Keratinocyte (primary cell): Measurements from ENCODE around the gene SPOCK3. TPM values are rescaled to one million over a fixed set of nuclear protein-coding genes. Genes with fewer than 3 reads are reported as not detected.

ENCODE experiments used
- DNase-seq: peaks from one replicate; pipeline ENCODE4 v3.0.0-alpha.2; 2011; ENCODE audit warnings: low read depth, missing footprints, low spot score
- FAIRE-seq: peaks from 2 replicates; lab custom pipeline; 2011; peaks lifted over from hg19 to GRCh38; lab: Jason Lieb, UNC
- H2AFZ ChIP-seq: 2 replicates; pipeline ENCODE4 v1.6.0; 2012; ENCODE audit warnings: low read length, control low read depth, inconsistent platforms; ENCODE audit not compliant: control insufficient read depth
- H3K27ac ChIP-seq: 2 replicates; pipeline ENCODE4 v1.5.1; 2011; ENCODE audit warnings: low read length; ENCODE audit not compliant: control insufficient read depth, insufficient read depth
- H3K27me3 ChIP-seq: 3 replicates; pipeline ENCODE4 v1.6.0; 2011; ENCODE audit warnings: low read length; ENCODE audit not compliant: control insufficient read depth, insufficient read depth; ENCODE audit errors: extremely low read depth
- H3K36me3 ChIP-seq, 2 experiments: 2 replicates in 1 of 2; 3 replicates in 1 of 2; pipeline ENCODE4 v1.5.1; 2011; ENCODE audit warnings: low read length in 2 of 2, mild to moderate bottlenecking in 1 of 2; ENCODE audit not compliant: control insufficient read depth in 2 of 2, insufficient read depth in 2 of 2; ENCODE audit errors: extremely low read depth in 1 of 2
- H3K4me1 ChIP-seq: 3 replicates; pipeline ENCODE4 v1.5.1; 2011; ENCODE audit warnings: low read length; ENCODE audit not compliant: control insufficient read depth, insufficient read depth; ENCODE audit errors: extremely low read depth
- H3K4me2 ChIP-seq: 3 replicates; pipeline ENCODE4 v1.6.0; 2011; ENCODE audit warnings: low read depth, low read length; ENCODE audit not compliant: control insufficient read depth, insufficient read depth; ENCODE audit errors: extremely low read depth
- H3K4me3 ChIP-seq, 3 experiments: fragments of 200-600 bp in 1 of 3; sonication (generic) in 1 of 3; 2 replicates in 2 of 3; 3 replicates in 1 of 3; pipeline ENCODE4 v1.5.1; 2011 to 2016; ENCODE audit warnings: low read length in 3 of 3, mild to moderate bottlenecking in 3 of 3, control low read depth in 2 of 3, inconsistent platforms in 1 of 3, low read depth in 1 of 3, mixed read lengths in 1 of 3, mixed run types in 1 of 3, moderate library complexity in 1 of 3; ENCODE audit not compliant: control insufficient read depth in 2 of 3, insufficient read depth in 2 of 3; ENCODE audit errors: extremely low read depth in 1 of 3
- H3K79me2 ChIP-seq: 2 replicates; pipeline ENCODE4 v1.6.0; 2012; ENCODE audit warnings: low read length; ENCODE audit not compliant: control insufficient read depth, insufficient read depth
- H3K9ac ChIP-seq: 3 replicates; pipeline ENCODE4 v1.6.0; 2011; ENCODE audit warnings: low read length; ENCODE audit not compliant: control insufficient read depth, insufficient read depth; ENCODE audit errors: extremely low read depth
- H3K9me1 ChIP-seq: 3 replicates; pipeline ENCODE4 v1.6.0; 2011; ENCODE audit warnings: low read length; ENCODE audit not compliant: control insufficient read depth, insufficient read depth; ENCODE audit errors: extremely low read depth
- H3K9me3 ChIP-seq: 2 replicates; pipeline ENCODE4 v1.5.1; 2012; ENCODE audit warnings: low read depth, low read length; ENCODE audit not compliant: control insufficient read depth
- H4K20me1 ChIP-seq: 3 replicates; pipeline ENCODE4 v1.6.0; 2011; ENCODE audit warnings: low read length; ENCODE audit not compliant: control insufficient read depth, insufficient read depth; ENCODE audit errors: extremely low read depth
- EZH2 ChIP-seq: IDR thresholded peaks from one replicate; pipeline ENCODE4 v1.6.1; 2012; ENCODE audit warnings: inconsistent platforms, mild to moderate bottlenecking, low read length, moderate library complexity
- dilution Hi-C: fragments of 300-500 bp; cut with MboI; formaldehyde crosslinking; loops from one replicate; pipeline ENCODE4 v1.7.0; 2020; ENCODE audit warnings: low sequenced_read_pairs; ENCODE audit not compliant: extremely low pct_ligation_motif_present
- polyA plus RNA-seq, 5 experiments: library from polyadenylated mRNA; depleted of rRNA in 3 of 5; stranded (reverse) in 3 of 5; stranded (forward) in 1 of 5; unstranded in 1 of 5; fragments of >200 nt; gene quantifications; 1 replicate in 1 of 5; 2 replicates in 3 of 5; 3 replicates in 1 of 5; pipeline versions ENCODE4 v1.2.1 to v1.2.3, GENCODE V29; 2011 to 2012; ENCODE audit warnings: missing spikeins in 2 of 5, low read depth in 1 of 5, low replicate concordance in 1 of 5
- TF ChIP-seq, protein P1 (sequence below), 3 experiments: IDR thresholded peaks in 1 of 3; conservative IDR thresholded peaks in 1 of 3; optimal IDR thresholded peaks in 1 of 3; 2 replicates in 2 of 3; 3 replicates in 1 of 3; pipeline versions ENCODE3 to v1.5.1; 2011; ENCODE audit warnings: low read length in 3 of 3, mild to moderate bottlenecking in 3 of 3, moderate library complexity in 2 of 3, control low read depth in 1 of 3, inconsistent platforms in 1 of 3; ENCODE audit not compliant: insufficient read depth in 2 of 3; ENCODE audit errors: extremely low read depth in 1 of 3

SPOCK3 gene
- polyA plus RNA-seq, 1 donor (not counting 4 experiments of a cell fraction or from before 2014, with no cell fraction given) = not detected

DNA sequence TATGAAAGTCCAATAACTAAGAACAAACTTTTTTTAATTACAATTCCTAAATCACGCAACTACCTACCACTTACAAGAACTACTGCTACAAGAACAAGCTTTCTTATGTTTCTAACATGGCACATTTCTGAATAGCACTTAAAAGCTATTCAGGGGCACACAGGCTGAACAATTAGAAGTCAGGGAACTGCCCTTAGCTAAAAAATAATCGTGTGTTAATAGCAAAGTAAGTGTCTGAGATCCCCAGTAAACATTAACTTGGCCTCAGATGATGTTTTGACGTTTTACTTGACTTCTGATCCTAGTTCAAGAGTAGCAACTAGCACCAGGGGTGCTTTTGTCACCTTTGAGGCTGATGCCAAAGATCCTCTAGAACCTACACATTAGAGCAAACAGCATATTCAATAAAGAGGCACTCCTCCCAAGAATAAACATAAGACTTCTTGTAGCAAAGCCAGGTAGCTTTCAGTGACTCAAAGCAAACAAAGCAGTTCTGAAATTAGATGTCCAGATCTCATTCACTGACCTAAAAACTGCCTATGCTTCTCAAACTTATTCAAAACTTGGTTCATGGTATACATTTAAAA, 16.2 kb downstream of the SPOCK3 start:
- Histone ChIP-seq H3K4me1 (no peaks in the 10 kb centered on the region), H4K20me1 (no peaks in the 10 kb centered on the region), H3K9ac (no peak overlapping the region), H3K9me1 (no peaks in the 10 kb centered on the region), H3K9me3 (no peaks in the 10 kb centered on the region), H3K36me3 (no peaks in the 10 kb centered on the region), H3K79me2 (no peaks in the 10 kb centered on the region), H2AFZ (no peak overlapping the region), H3K27ac (no peak overlapping the region), H3K4me3 (no peak overlapping the region), H3K27me3 (no peaks in the 10 kb centered on the region), H3K4me2 (no peak overlapping the region)
- dilution Hi-C loops = no loop called here
- FAIRE-seq (no peak), DNase-seq (no peak)
- no peak for TF ChIP-seq EZH2
- TF ChIP-seq, protein P1, sequence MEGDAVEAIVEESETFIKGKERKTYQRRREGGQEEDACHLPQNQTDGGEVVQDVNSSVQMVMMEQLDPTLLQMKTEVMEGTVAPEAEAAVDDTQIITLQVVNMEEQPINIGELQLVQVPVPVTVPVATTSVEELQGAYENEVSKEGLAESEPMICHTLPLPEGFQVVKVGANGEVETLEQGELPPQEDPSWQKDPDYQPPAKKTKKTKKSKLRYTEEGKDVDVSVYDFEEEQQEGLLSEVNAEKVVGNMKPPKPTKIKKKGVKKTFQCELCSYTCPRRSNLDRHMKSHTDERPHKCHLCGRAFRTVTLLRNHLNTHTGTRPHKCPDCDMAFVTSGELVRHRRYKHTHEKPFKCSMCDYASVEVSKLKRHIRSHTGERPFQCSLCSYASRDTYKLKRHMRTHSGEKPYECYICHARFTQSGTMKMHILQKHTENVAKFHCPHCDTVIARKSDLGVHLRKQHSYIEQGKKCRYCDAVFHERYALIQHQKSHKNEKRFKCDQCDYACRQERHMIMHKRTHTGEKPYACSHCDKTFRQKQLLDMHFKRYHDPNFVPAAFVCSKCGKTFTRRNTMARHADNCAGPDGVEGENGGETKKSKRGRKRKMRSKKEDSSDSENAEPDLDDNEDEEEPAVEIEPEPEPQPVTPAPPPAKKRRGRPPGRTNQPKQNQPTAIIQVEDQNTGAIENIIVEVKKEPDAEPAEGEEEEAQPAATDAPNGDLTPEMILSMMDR (optimal IDR thresholded peaks at IDR 0.05 in 1 of 3, IDR thresholded peaks at IDR 0.05 in 1 of 3, conservative IDR thresholded peaks at IDR 0.05 in 1 of 3; ENCODE audit: extremely low read depth in 1 of 3, insufficient read depth in 2 of 3, low read length in 3 of 3) = no peak

DNA sequence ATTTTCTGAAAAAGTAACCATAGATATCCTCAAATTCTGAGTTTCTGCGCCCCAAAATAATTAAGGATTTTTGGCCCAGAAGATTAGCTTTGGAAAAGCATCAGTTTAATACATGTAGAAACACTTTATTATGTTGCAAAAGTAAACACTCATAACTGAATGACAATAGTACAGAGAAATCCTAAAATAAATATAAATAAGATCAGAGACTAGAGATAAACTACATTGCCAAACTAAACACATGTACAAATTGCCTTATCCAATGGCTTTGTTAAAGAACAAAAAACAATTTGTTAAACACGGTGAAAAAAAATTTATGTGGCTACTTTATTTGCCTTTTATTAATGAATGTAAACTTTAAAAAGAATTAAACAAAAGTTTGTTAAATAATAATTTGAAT, 17.5 kb downstream of the SPOCK3 start:
- DNase-seq = no peak
- H4K20me1 ChIP-seq = no peaks in the 10 kb centered on the region
- no peak for FAIRE-seq
- H3K9ac ChIP-seq = no peak overlapping the region
- H3K9me3 ChIP-seq = no peaks in the 10 kb centered on the region
- dilution Hi-C loops = no loop called here
- H3K4me1 ChIP-seq = no peaks in the 10 kb centered on the region
- no peak overlapping the region for H3K4me2 ChIP-seq
- no peaks in the 10 kb centered on the region for H3K27me3 ChIP-seq
- H3K36me3 ChIP-seq = no peaks in the 10 kb centered on the region
- H3K4me3 ChIP-seq = no peak overlapping the region
- H3K27ac ChIP-seq = no peak overlapping the region
- H3K9me1 ChIP-seq = no peaks in the 10 kb centered on the region
- H2AFZ ChIP-seq = no peak overlapping the region
- TF ChIP-seq EZH2 = no peak
- TF ChIP-seq, protein P1 (optimal IDR thresholded peaks at IDR 0.05 in 1 of 3, IDR thresholded peaks at IDR 0.05 in 1 of 3, conservative IDR thresholded peaks at IDR 0.05 in 1 of 3; ENCODE audit: extremely low read depth in 1 of 3, insufficient read depth in 2 of 3, low read length in 3 of 3) = no peak
- no peaks in the 10 kb centered on the region for H3K79me2 ChIP-seq
